ENCODE results near the gene LSS. TPM values are rescaled to one million over a fixed set of nuclear protein-coding genes. Genes with fewer than 3 reads are reported as not detected.

The LSS gene
- total and polyA plus RNA-seq, 10 of the 15 experiments (the other 5 are each of a cell fraction or from before 2014, with no cell fraction given) = 2.9 to 82.4 (median 27.5) TPM

GRCh38 chr21:46142582-46143473 is 85.7 kb downstream of the LSS start:
- in situ Hi-C loops (cut with MboI) = no loop called here

More at GRCh38 chr21:46142582-46143473, 85.7 kb downstream of the LSS start:
- Histone ChIP-seq H3K79me2 (ENCODE audit: control insufficient read depth, insufficient read depth, low read length) (no peaks in the 10 kb centered on the region), H3K4me2 (ENCODE audit: control insufficient read depth, insufficient read depth) (no peak overlapping the region), H2AFZ (ENCODE audit: control insufficient read depth, low read depth, low read length) (no peak overlapping the region), H3K4me1 (ENCODE audit: control insufficient read depth, insufficient read depth, low read length) (no peaks in the 10 kb centered on the region; the same call in 1 of the 2 replicates), H4K20me1 (ENCODE audit: control insufficient read depth, insufficient read depth) (no peaks in the 10 kb centered on the region), H3K9me3 (replicated peaks; ENCODE audit: control insufficient read depth, insufficient read depth, low read length) (no peaks in the 10 kb centered on the region; the same call in 2 of the 3 replicates), H3K4me3 (no peak overlapping the region), H3K27ac (ENCODE audit: control insufficient read depth, insufficient read depth) (no peak overlapping the region), H3K27me3 (replicated peaks in 1 of 2; ENCODE audit: control insufficient read depth in 2 of 2, insufficient read depth in 2 of 2, low read length in 1 of 2) (no peaks in the 10 kb centered on the region), H3K36me3 (ENCODE audit: control insufficient read depth in 2 of 2, insufficient read depth in 2 of 2, low read length in 1 of 2) (no peaks in the 10 kb centered on the region), H3K9ac (ENCODE audit: control insufficient read depth, insufficient read depth, low read length) (no peak overlapping the region)
- ChIA-PET POLR2A (interaction anchor here (0.6 to 1.4 kb wide), 4 partner anchors 75 to 170 kb away, joined by 3 to 5 read pairs (median 3); no protein-coding TSS in a partner anchor), SMC1A (ENCODE audit: uncharacterized antibody, unreplicated experiment) (interaction anchor here (0.8 to 2.9 kb wide), 12 partner anchors 11 to 494 kb away, joined by 3 to 15 read pairs (median 4); partner anchors contain the start of genes MCM3AP and YBEY), RAD21 (ENCODE audit: unreplicated experiment) (interaction anchor here (0.6 to 2.4 kb wide), 17 partner anchors 86 to 497 kb away, joined by 3 to 17 read pairs (median 4); partner anchors contain the start of genes C21orf58, DIP2A, LSS and MCM3AP), CTCF (interaction anchor here (0.7 to 2.4 kb wide), 27 partner anchors 10 to 518 kb away, joined by 3 to 34 read pairs (median 5); partner anchors contain the start of genes LSS, MCM3AP, PRMT2 and YBEY)
- WGBS (ENCODE audit: insufficient coverage, insufficient replicate concordance, low lambda C conversion rate, missing lambda C conversion rate) = 71% methylated on average over 19 of the region's 21 CpGs
- BruUV-seq (replicated peaks) = no TSS peak
- DNase-seq (ENCODE audit: low read depth, low spot score) (no peak), ATAC-seq (no peak), FAIRE-seq (no peak)
- intact Hi-C loops (cut with micrococcal nuclease; ENCODE audit: unreplicated experiment) = loop anchor here (5.0 to 10.0 kb wide), 3 partner anchors 84 to 171 kb away; partner anchors contain the start of genes LSS, MCM3AP and YBEY
- TF ChIP-seq NFYB (IDR thresholded peaks at IDR 0.05; ENCODE audit: insufficient read depth, low read depth, low read length) (peak; percentile 71), SRF (IDR thresholded peaks at IDR 0.05; ENCODE audit: low read depth in 2 of 2, low read length in 2 of 2) (0 out of 4 replicates have a peak, but pooled peaks have one; percentile 13 to 33), SMAD1 (IDR thresholded peaks at IDR 0.05; ENCODE audit: low read depth, partially characterized antibody) (no peak)
- TF ChIP-seq, protein P1, sequence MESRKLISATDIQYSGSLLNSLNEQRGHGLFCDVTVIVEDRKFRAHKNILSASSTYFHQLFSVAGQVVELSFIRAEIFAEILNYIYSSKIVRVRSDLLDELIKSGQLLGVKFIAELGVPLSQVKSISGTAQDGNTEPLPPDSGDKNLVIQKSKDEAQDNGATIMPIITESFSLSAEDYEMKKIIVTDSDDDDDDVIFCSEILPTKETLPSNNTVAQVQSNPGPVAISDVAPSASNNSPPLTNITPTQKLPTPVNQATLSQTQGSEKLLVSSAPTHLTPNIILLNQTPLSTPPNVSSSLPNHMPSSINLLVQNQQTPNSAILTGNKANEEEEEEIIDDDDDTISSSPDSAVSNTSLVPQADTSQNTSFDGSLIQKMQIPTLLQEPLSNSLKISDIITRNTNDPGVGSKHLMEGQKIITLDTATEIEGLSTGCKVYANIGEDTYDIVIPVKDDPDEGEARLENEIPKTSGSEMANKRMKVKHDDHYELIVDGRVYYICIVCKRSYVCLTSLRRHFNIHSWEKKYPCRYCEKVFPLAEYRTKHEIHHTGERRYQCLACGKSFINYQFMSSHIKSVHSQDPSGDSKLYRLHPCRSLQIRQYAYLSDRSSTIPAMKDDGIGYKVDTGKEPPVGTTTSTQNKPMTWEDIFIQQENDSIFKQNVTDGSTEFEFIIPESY (IDR thresholded peaks at IDR 0.05) = peak; percentile 88

Data from GM12878 (cell line).